ENCODE measurements around the gene HAS3.
"Not testable (repeated sequence)": the region's sequence is repeated elsewhere in the genome, so short reads cannot be mapped to it uniquely, and the experiment has no call there.

The HAS3 gene

GRCh38 chr16:69145658-69146057 is 40.2 kb downstream of the HAS3 start:
- no peak for DNase-seq

- DNase-seq = not testable (repeated sequence)
Observed at GRCh38 chr16:69149621-69150020, 44.2 kb downstream of the HAS3 start.

- DNase-seq = peak; percentile 78
Observed at GRCh38 chr16:69150146-69150865, 44.9 kb downstream of the HAS3 start.

DNA sequence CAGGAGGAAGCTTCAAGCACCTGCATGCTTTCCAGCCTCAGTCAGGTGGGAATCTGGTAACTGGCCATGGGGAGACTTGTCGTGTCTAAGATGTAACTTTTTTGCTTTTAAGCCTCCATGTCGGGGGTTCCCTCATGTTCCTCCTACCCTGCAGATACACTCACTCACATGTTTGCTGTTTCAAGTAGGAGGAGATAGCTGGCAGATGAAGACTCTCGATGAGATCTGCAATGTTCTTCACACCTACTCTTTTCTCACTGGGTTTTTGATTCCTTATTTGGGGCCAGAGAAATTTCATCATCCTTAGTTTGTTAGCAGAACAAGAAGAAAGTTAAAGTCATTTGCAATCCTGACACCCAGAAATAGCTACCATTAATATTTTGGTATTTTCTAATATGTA is 51.7 kb downstream of the HAS3 start:
- DNase-seq = no peak

DNA sequence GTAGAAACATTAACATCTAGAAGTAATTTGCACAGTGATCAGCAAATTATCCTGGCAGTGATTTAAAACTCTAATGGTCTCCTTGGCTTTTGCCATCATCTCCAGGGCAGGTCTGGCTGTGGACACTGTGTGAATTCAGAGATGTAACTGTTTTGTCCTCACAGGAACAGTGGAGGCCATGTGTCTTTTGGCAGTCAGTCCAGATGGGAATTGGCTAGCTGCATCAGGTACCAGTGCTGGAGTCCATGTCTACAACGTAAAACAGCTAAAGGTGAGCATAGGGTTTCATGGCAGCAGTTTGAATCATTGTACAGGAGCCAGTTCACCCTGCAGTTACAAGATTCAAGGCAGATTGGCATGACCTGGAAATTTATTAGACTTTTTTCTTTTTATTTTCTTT is 54.7 kb downstream of the HAS3 start:
- DNase-seq = no peak

GRCh38 chr16:69165584-69165983 is 60.1 kb downstream of the HAS3 start:
- no peak for DNase-seq

- DNase-seq = peak; percentile 22
Observed at GRCh38 chr16:69166221-69166833, 60.9 kb downstream of the HAS3 start.

DNA sequence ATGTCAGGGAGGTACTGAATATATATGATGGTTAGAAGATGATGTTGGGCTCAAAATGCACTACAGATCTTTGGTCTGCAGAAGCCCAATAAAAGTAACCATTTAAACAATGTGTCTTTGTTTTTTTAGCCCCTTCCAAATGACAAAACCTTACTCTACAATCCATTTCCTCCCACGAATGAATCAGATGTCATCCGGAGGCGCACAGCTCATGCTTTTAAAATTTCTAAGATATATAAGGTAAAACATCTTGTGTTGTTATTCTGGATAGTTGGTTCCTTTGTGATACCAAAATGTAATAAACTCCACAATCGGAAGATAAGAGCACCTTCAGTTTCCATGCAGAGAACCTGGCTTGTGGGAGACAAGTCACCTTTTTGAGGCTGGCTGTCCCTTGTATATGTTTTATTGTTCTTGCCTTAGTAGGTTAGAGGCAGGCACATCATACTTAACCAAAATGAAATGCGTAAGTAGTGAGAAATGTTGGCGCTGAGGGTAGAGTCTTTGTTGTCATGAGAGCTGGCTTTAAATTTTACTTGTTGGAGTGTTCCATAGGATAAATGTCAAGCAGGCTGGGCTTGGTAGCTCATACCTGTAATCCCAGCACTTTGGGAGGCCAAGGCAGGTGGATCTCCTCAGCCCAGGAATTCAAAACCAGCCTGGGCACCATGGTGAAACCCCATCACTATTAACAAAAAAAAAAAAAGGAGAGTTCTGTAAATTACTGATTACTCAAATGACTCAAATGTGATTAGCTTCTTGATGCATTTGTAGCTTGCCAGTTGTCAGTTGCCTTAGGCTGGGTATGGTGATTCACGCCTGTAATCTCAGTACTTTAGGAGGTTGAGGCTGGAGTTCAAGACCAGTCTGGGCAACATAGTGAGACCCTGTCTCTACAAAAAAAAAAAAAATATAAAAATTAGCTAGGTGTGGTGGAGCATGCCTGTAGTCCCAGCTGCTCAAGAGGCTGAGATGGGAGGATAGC is 61.8 kb downstream of the HAS3 start:
- DNase-seq = no peak

Data from fibroblast of skin of scalp (primary cell).